ENCODE measurements around the gene ZDBF2.
"Not testable (repeated sequence)": the region's sequence is repeated elsewhere in the genome, so short reads cannot be mapped to it uniquely, and the experiment has no call there.

Gene ZDBF2

GRCh38 chr2:206345606-206346005 lies 71.1 kb downstream of the ZDBF2 start:
- no peak for TF ChIP-seq CTCF (conservative IDR thresholded peaks at IDR 0.05; ENCODE audit: low read depth, low read length)
- no peak for DNase-seq (ENCODE audit: low read depth)
- no peak overlapping the region for H3K4me3 ChIP-seq (ENCODE audit: low read length)

DNA sequence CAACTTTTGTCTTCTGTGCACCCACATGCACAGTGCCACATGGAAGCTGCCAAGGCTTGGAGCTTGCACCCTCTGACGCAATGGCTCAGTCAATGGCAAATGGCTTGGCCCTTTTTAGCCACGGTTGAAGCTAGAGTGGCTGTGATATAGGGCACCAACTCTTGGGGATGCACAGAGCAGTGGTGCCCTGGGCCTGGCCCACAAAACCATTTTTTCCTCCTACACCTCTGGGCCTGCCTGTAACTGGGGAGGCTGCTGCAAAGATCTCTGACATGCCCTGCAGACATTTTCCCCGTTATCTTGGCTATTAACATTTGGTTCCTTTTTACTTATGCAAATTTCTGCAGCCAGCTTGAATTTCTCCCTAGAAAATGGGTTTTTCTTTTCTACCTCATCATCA lies 74.9 kb downstream of the ZDBF2 start:
- no peak overlapping the region for H3K4me3 ChIP-seq (ENCODE audit: low read length)
- DNase-seq (ENCODE audit: low read depth) = no peak
- no peak for TF ChIP-seq CTCF (conservative IDR thresholded peaks at IDR 0.05; ENCODE audit: low read depth, low read length)

DNA sequence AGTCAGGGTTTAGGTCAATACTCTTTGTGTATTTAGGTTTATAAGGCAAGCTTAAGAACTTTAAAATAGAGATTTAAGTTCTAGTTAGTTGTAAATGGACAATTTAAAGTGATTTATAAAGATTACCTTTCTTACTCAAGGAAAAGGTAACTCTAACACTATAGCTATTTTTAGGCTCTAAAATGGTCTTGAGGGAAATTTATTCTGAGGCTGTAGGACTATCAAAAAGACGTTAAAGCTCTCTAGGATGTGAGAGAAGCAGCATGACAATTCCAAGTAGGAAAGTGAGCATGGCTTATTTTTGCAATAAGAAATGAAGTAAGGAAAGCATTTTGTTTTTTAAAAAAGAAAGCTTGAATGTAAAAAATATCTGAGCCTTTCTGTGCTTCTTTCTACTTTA lies 78.1 kb downstream of the ZDBF2 start:
- no peak for TF ChIP-seq CTCF (conservative IDR thresholded peaks at IDR 0.05; ENCODE audit: low read depth, low read length)
- no peak overlapping the region for H3K4me3 ChIP-seq (ENCODE audit: low read length)
- no peak for DNase-seq (ENCODE audit: low read depth)

- DNase-seq (ENCODE audit: low read depth) = no peak
- H3K4me3 ChIP-seq (ENCODE audit: low read length) = no peak overlapping the region
- no peak for TF ChIP-seq CTCF (conservative IDR thresholded peaks at IDR 0.05; ENCODE audit: low read depth, low read length)
These were observed 79.2 kb downstream of the ZDBF2 start for GRCh38 chr2:206353685-206354084.

DNA sequence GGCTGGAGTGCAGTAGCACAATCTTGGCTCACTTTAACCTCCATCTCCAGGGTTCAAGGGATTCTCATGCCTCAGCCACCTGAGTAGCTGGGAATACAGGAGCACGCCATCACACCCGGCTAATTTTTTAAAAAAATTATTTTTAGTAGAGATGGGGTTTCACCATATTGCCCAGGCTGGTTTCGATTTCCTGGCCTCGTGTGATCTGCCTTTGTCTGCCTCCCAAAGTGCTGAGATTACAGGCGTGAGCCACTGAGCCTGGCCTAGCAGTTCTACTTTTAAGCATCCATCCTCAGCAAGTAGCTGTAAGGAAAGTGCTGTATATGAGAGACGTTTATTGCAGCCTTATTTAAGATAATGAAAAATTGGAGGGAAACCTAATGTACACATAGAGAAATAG lies 79.7 kb downstream of the ZDBF2 start:
- H3K4me3 ChIP-seq (ENCODE audit: low read length) = no peak overlapping the region
- no peak for TF ChIP-seq CTCF (conservative IDR thresholded peaks at IDR 0.05; ENCODE audit: low read depth, low read length)
- no peak for DNase-seq (ENCODE audit: low read depth)

- H3K4me3 ChIP-seq (ENCODE audit: low read length); DNase-seq (ENCODE audit: low read depth): not testable (repeated sequence)
These were observed 82.4 kb downstream of the ZDBF2 start for GRCh38 chr2:206356840-206357239.

DNA sequence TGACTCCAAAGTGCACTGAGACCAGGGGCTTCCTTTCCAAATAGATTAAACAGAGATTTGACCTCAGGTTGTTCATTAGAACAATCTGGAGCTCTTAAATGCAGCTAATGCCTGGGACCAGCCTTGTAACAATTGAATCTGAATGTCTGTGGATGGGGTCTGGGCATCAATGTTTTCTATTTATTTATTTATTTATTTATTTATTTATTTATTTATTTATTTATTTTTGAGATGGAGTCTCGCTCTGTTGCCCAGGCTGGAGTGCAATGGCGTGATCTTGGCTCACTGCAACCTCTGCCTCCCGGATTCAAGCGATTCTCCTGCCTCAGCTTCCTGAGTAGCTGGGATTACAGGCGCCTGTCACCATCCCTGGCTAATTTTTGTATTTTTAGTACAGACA lies 86.4 kb downstream of the ZDBF2 start:
- H3K4me3 ChIP-seq (ENCODE audit: low read length); DNase-seq (ENCODE audit: low read depth): not testable (repeated sequence)

GRCh38 chr2:206361407-206362045 lies 87.1 kb downstream of the ZDBF2 start:
- no peak for DNase-seq (ENCODE audit: low read depth)
- no peak overlapping the region for H3K4me3 ChIP-seq (ENCODE audit: low read length)
- TF ChIP-seq CTCF (conservative IDR thresholded peaks at IDR 0.05; ENCODE audit: low read depth, low read length) = no peak

Data from retinal pigment epithelial cell (primary cell).